ENCODE results near the gene DCDC2. TPM values are rescaled to one million over a fixed set of nuclear protein-coding genes. Genes with fewer than 3 reads are reported as not detected.

DCDC2 gene
- total and polyA plus RNA-seq, 2 experiments from 2014 or later = 0.06 TPM; not detected in 1

DNA sequence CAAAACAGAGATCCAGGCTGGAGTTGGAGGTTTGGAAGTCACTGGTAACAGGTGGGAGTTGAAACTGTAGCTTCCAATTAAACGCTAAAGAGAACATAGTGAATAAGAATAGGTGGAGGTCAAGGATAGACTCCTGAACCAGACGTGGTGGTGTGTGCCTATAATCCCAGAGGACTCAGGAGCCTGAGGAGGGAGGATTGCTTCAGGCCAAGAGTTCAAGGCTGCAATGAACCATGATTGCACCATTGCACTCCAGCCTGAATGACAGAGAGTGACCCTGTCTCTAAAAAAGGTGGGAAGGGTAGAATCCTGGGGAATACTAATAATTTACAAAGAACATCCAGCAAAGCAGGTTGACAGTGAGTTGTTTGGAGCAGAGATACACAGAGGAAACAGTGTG is 218.2 kb downstream of the DCDC2 start:
- Histone ChIP-seq H3K4me1 (ENCODE audit: low read depth) (no peaks in the 10 kb centered on the region), H3K36me3 (no peaks in the 10 kb centered on the region), H3K4me3 (no peak overlapping the region), H3K27ac (no peak overlapping the region), H3K9me3 (ENCODE audit: low read depth) (no peaks in the 10 kb centered on the region), H3K27me3 (peaks cover 6% of the 10 kb centered on the region)
- TF ChIP-seq, protein P1, sequence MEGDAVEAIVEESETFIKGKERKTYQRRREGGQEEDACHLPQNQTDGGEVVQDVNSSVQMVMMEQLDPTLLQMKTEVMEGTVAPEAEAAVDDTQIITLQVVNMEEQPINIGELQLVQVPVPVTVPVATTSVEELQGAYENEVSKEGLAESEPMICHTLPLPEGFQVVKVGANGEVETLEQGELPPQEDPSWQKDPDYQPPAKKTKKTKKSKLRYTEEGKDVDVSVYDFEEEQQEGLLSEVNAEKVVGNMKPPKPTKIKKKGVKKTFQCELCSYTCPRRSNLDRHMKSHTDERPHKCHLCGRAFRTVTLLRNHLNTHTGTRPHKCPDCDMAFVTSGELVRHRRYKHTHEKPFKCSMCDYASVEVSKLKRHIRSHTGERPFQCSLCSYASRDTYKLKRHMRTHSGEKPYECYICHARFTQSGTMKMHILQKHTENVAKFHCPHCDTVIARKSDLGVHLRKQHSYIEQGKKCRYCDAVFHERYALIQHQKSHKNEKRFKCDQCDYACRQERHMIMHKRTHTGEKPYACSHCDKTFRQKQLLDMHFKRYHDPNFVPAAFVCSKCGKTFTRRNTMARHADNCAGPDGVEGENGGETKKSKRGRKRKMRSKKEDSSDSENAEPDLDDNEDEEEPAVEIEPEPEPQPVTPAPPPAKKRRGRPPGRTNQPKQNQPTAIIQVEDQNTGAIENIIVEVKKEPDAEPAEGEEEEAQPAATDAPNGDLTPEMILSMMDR (IDR thresholded peaks at IDR 0.05; ENCODE audit: low read depth, low read length) = no peak
- no peak for DNase-seq (ENCODE audit: low read depth in 1 of 2, low spot score in 1 of 2)

GRCh38 chr6:24139080-24139479 is 218.8 kb downstream of the DCDC2 start:
- Histone ChIP-seq H3K27me3 (peaks cover 6% of the 10 kb centered on the region), H3K9me3 (ENCODE audit: low read depth) (no peaks in the 10 kb centered on the region), H3K27ac (no peak overlapping the region), H3K36me3 (no peaks in the 10 kb centered on the region), H3K4me1 (ENCODE audit: low read depth) (no peaks in the 10 kb centered on the region), H3K4me3 (no peak overlapping the region)
- no peak for DNase-seq (ENCODE audit: low read depth in 1 of 2, low spot score in 1 of 2)
- TF ChIP-seq, protein P1 (IDR thresholded peaks at IDR 0.05; ENCODE audit: low read depth, low read length) = no peak

DNA sequence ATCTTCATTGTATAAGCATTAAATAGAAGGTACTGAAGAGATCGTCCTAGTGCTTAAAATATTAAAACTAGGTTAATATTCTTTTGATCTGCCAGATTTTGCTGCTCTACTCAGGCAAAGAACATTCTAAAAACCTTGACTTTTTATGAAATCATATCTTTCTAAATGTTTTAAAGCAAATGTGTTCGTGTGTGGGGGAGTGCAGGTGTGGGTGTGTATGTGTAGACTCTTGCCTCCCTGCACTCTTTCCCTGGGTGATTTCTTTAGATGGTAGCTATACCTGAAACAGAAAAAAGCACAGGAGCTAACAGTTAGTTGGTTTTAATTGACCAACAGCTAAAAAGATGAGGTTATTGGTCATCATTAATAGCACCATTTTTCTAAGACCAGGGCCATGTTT is 226.1 kb downstream of the DCDC2 start:
- H3K4me1 ChIP-seq (ENCODE audit: low read depth) = no peaks in the 10 kb centered on the region
- H3K27ac ChIP-seq = no peak overlapping the region
- no peak overlapping the region for H3K4me3 ChIP-seq
- H3K27me3 ChIP-seq = peaks cover 17% of the 10 kb centered on the region
- DNase-seq (ENCODE audit: low read depth in 1 of 2, low spot score in 1 of 2) = no peak
- H3K36me3 ChIP-seq = no peaks in the 10 kb centered on the region
- TF ChIP-seq, protein P1 (IDR thresholded peaks at IDR 0.05; ENCODE audit: low read depth, low read length) = no peak
- H3K9me3 ChIP-seq (ENCODE audit: low read depth) = no peaks in the 10 kb centered on the region

- H3K9me3 ChIP-seq (ENCODE audit: low read depth) = no peaks in the 10 kb centered on the region
- no peak overlapping the region for H3K4me3 ChIP-seq
- no peaks in the 10 kb centered on the region for H3K36me3 ChIP-seq
- TF ChIP-seq, protein P1 (IDR thresholded peaks at IDR 0.05; ENCODE audit: low read depth, low read length) = no peak
- H3K27me3 ChIP-seq = peaks cover 36% of the 10 kb centered on the region
- DNase-seq (ENCODE audit: low read depth in 1 of 2, low spot score in 1 of 2) = no peak
- H3K27ac ChIP-seq = no peak overlapping the region
- no peaks in the 10 kb centered on the region for H3K4me1 ChIP-seq (ENCODE audit: low read depth)
Observed at GRCh38 chr6:24127316-24127715, 230.5 kb downstream of the DCDC2 start.

DNA sequence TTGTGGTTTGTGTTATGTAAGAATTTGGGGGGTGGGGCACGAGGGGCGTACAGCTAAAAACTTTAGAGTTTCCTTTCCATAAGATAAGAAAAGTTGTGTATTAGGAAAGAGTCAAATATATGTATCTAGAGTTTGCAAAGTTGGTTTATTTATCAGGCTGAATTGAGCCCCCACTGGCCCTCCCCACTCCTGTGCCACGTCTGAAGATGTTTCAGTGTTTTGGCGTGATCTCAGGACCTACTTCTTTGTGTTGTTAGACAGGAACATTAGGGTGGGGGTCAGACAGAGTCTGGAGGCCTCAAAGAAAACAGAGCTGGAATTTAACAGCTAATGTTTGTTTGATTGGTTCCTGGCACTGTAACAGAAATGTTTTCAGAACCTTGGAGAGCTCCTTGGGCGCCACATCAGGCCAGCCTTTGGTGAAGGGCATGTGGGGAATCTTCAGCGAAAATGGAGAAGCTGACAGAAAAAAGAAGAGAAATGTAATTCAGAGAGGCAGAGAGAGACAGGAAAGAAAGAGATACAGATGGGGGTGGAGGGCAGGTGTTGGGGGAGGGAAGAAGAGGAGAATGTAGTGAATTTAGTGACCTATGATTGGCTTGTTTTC is 231.2 kb downstream of the DCDC2 start:
- Histone ChIP-seq H3K4me1 (ENCODE audit: low read depth) (no peaks in the 10 kb centered on the region), H3K4me3 (peak overlapping the region; percentile 26), H3K27ac (no peak overlapping the region), H3K9me3 (ENCODE audit: low read depth) (no peaks in the 10 kb centered on the region), H3K27me3 (peaks cover 40% of the 10 kb centered on the region), H3K36me3 (no peaks in the 10 kb centered on the region)
- TF ChIP-seq, protein P1 (IDR thresholded peaks at IDR 0.05; ENCODE audit: low read depth, low read length) = no peak
- DNase-seq (ENCODE audit: low read depth in 1 of 2, low spot score in 1 of 2) = peak; percentile 66 to 94

Data from cardiac muscle cell (in vitro differentiated cells and primary cell).